Measurements from ENCODE around the gene EXT2.

The EXT2 gene

DNA sequence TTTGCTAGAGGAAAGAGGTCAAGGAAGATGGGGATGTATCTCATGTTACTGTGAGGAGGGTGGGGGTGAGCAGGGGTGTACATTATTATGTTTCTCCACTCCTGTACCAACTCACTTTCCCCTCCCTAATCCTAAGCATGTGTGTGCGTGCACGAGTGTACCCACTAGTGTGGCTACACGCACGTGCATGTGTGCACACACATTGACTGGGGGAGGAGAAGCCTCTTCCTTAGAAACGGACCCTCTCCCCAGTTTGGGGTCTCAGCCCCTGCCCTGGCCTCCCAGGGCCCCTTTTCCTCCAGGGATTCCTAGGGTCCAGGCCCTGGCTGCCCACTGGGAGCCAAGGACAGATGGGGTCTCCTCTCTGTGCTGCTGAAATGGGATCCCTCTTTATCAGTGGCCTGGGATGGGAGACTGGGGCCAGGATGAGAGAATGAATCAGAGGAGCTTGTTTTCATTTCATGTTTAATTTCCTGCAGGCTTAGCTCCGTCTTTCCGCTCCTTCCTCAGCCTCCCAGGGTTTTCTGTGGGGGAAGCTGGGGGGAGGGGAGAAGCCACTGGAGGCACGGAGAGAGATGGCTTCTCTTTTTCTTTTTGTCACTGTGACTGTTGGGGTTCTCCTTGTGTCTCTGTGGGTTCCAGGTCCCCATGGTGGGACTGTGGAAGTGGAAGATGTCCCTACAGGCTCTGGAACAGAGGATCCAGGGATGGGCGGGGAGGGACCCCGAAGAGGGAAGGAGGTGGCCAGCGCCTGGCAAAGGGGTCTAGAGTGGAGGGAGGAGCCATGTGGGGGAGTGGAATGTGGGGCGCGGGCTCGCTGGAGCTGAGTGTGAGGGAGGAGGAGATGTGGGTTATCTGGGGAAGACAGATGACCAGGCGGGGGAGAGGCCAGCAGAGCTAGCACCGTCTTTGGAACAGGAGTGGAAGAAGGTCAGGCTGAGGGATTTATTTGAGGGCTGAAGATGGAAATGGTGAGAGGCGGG is 174.2 kb downstream of the EXT2 start:
- no peak for FAIRE-seq

- FAIRE-seq = no peak
Observed at GRCh38 chr11:44270403-44271273, 175.2 kb downstream of the EXT2 start.

- no peak for FAIRE-seq
Observed at GRCh38 chr11:44271286-44271685, 175.8 kb downstream of the EXT2 start.

DNA sequence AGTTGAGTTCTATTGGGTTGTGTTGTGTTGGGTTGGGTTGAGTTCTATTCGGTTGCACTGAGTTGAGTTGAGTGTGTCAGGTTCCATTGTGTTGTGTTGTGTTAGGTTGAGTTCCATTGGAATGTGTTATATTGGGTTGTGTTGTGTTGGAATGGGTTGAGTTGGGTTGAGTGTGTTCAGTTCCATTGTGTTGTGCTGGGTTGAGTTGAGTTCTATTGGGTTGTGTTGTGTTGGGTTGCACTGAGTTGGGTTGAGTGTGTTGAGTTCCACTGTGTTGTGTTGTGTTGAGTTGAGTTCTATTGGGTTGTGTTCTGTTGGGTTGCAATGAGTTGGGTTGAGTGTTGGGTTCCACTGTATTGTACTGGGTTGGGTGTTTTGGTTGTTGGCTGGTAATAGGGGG is 178.9 kb downstream of the EXT2 start:
- no peak for FAIRE-seq

DNA sequence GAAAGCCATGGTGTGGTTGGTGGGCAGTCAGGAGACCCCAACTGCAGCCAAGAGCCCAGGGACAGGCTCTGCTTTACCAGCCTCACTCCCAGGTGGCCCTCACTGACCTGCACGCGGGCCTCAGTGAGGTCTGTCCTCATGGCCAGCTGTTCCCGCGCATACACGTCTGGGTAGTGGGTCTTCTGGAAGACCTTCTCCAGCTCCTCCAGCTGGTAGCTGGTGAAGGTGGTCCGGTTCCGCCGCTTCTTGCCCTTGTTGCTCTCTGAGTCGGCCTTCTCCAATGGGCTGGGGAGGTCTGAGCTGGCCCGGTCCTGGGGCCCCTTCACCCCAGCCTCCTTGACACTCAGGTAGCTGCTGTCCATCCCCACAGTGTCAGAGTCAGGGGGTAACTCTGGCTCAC is 179.8 kb downstream of the EXT2 start:
- no peak for FAIRE-seq

GRCh38 chr11:44275961-44276550 is 180.6 kb downstream of the EXT2 start:
- no peak for FAIRE-seq

DNA sequence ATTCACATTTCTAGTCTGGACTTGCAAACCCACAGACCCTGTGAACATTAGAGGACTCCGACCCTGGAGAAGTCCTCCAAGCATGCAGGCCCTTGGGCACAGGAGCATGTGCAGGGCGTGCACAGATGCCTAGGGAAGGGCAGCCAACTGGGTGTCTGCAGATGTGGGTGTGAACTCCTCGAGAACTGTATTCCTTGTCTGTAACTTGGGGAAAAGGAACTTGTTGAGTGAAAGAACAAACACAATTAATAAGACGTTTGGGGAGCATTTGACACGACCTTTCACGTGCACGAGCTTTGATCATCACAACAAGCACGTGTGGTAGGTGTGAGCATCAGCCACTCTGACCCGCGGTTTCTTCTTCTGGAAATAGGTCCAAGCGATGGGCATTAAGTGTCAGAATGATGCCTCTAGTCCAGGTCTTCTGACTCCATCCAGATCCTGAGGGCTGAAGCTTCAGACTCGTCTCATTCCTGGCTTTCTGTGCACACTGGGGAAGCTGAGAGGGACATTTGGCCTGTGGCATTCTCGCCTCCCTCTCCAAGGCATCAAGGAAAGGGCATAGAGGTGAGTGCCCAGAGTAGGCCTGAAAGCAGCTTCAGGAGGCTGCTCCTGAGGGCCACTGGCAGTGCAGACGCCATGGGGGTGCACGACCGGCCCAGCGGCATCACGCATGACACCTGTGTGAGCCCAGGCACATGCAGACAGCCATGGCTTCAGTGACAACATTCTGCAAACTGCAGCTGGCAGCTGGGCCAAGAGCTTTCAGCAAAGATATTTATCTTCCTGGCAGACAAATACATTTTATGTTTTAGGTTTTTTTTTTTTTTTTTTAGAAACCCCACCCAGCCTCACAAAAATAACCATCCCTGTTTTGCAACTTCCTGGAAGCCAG is 182.0 kb downstream of the EXT2 start:
- FAIRE-seq = no peak

GRCh38 chr11:44279483-44279882 is 184.0 kb downstream of the EXT2 start:
- FAIRE-seq = no peak

GRCh38 chr11:44280257-44280656 is 184.8 kb downstream of the EXT2 start:
- no peak for FAIRE-seq

DNA sequence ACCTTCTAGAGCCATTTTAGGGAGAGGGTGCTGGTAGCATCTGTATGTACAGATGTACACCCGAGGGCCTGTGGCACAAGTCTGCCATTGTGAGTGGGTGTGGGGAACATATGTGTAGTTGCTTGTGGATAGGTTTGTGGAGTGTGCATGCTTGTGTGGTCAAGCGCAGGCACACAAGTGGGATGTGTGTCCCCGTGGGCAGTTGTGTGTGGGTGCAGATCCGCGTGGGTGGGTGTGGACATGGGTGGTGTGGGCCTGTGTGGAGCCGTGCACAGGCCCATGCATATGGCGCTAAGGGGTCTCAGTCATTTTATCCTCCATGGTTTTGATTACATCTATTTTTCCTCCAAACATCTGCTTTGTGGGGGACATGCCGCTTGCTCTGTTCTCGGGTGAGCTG is 185.7 kb downstream of the EXT2 start:
- FAIRE-seq = no peak

DNA sequence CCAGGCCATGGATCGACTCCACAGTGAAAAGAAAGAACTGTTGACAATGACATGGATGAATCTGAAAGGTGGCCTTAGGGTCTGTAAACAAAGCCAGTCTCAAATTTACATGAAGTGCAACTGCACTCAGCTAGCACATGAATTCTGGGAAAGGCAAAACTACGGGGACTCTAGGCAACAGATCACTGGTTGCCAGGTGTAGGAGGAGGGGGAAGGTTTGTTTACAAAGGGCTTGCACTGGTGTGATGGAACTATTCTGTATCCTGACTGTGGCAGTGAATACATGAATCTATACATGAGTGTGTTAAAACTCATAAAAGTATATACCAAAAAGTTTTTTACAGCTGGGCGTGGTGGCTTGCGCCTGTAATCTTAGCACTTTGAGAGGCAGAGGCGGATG is 187.1 kb downstream of the EXT2 start:
- FAIRE-seq = no peak

DNA sequence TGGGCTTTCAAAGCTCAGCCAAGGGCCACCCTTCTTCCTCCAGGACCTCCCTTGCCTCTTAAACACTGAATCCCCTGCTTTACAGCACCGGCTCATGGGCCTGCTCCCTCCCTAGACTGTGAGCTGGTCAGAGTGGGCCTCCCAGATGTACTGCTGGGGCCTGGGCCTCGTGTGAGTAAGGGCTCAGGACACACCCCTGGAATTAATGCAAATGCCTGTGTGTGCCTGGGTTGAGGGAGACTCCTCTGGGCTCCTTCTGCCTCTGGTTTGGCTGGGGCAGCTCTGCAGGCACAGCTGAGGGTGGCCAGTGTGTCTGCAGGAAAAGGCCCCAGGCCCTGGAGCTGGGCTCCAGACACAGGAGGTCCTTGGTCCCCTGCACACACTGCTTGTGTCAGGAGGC is 190.3 kb downstream of the EXT2 start:
- FAIRE-seq = no peak

- no peak for FAIRE-seq
Observed at GRCh38 chr11:44286268-44286880, 190.9 kb downstream of the EXT2 start.

DNA sequence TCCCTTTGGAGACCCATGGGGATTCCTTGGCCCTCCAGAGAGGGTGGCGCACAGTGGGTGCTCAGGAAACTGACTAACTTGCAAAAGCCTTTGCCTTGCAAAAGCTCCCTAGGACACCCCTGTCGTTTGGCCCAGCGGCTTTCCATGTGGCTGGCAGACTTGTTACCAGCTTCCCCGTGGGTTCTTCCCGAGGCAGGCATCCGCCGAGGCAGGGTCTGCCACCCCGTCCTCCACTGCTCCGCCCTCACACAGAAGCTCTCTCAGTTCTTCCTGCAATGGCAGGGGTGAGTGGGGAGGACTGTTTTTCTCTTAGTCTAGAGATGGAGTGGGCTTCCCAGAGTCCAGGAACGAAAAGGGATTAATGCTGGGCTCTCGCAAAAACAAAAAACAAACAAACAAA is 191.4 kb downstream of the EXT2 start:
- no peak for FAIRE-seq

- no peak for FAIRE-seq
Observed at GRCh38 chr11:44288133-44288526, 192.7 kb downstream of the EXT2 start.

DNA sequence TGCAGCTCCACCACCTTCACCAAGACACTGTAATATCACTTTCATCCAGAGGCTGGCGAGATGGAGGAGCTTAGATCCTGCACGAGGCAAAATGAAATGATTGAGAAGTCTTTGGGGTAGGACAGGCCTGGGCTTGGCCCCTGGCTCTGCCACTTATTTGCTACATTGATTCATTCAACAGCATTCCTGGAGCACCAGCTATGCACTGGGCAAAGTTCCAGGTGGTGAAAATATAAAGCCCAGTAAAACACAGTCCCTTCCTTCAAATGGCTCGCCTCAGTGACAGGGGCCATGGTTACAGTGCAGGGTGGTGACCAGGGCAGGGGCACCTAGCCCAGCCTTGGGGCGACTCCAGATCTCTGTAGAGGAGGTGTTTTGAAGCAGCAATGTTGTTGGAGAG is 194.7 kb downstream of the EXT2 start:
- FAIRE-seq = no peak
